ENCODE data around the gene TMEM252.

TMEM252 gene

DNA sequence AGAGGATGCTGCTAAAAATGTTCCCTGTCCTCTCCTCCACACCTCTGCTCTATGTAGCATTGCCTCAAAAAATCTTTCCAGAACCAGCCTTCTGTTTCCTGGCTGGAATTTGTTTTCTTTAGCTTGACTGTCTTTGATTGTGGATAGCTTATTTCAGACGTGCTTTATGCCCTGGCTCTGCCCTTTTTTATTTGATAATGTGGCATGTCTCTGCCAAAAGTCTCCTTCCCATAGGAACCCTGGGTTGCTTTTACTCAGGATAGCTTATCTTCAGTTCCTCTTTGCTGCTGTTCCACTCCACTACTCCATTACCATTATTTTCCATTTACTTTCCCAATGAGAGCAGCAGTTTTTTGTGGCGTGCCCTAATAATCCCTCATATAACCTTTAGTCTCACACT lies 885 bp upstream of the TMEM252 start:
- DNase-seq (ENCODE audit: low spot score): no peak

DNA sequence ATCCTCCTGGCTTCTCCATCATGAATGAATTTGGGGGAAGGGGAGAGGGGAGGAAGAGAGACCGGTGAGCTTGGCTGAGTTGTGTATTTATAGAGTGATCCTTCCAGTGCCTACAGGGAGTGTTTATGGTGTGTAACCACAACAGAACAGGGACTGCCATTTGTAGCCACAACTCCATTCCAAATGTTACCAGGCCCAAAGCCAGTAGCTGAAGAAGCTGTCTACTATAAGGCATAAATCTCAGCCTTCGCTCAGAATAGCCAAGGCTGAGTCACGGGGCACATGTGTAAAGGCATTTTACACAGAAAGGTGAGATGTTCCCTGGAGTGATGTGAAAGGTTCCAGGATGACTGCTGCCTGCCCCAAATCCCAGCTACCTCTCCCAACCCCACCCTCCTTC lies 2.5 kb downstream of the TMEM252 start:
- no peak for DNase-seq (ENCODE audit: low spot score)

DNA sequence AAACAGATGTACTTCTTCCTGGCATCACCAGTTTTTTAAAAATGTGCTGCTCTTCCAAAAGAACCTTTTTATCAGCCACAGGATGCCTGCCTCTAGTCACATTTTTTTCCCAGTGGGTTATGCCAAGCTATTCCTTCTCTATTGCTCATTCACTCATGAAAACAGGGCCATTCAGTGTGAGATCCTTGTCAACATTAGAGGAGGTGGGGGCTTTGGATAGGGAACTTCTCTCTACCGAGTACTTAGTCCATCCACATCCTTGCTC lies 3.1 kb downstream of the TMEM252 start:
- DNase-seq (ENCODE audit: low spot score): no peak

DNA sequence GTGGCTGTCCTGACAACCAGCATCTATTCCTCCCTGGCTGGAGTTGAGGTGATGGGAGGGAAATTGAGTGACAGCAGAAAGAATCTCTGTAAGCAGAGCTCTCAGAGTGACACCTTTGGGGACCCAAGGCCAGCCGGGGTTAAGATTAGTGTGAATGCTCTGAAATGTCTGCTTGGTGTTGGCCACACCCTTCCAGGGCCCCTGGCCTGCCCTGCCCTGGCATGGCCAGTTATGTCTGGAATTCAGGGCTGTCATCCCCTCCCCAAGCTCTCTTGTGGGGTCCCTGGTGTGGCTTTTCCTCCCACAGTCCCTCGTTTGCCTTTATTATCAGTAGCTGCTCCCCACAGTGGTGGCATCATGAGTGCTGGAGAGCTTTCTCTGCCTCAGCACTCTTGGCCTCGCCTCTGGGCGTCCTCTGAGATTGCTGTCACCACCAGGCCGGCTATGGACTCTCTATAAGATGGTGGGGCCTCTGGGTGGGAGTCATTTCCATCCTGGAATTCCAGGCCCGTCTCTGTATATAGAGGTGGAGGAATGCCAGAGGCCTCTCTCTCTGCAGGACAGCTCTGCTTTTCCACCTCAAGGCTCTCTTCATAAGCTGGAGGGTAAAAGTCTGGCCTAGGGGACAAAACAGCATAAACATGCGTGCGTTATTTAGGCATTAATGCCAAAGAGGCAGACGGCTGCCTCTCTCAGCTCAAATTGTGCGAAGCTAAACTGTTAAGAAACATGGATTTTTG lies 3.6 kb downstream of the TMEM252 start:
- DNase-seq (ENCODE audit: low spot score): no peak

DNA sequence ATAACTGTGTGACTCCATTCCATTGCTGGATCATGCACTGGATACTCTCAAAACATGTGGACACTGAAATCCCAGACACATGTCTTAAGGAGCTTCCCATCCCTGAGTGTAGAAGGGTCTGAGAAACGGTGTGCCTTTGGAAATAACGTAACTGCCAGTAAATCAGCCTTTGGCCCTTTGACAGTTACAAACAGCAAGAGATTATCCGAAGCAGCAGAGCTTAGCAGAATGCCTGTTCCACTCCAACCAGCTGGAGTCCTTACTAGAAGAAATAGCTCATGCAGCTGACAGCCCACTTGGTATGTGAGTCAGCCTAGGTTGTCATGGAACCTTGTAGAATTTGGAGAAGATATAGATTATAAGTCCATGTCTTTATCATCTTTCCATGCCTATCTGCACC lies 7.0 kb downstream of the TMEM252 start:
- DNase-seq (ENCODE audit: low spot score): no peak

DNA sequence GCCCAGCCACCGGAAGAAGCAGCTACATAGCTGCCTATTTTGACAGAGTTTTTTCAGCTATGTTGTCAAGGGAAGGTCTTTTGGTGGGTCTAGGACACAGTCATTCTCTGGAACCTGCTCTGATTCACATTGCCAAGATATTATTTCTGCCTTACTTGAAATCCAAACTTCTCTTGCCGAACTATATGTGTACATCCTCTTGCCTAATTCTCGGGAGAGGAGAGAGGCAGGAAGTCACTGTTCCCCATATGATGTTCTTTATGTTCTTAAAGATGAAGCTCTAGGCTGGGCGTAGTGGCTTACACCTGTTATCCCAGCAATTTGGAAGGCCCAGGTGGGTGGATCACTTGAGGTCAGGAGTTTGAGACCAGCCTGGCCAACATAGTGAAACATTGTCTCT lies 8.6 kb downstream of the TMEM252 start:
- DNase-seq (ENCODE audit: low spot score): no peak

DNA sequence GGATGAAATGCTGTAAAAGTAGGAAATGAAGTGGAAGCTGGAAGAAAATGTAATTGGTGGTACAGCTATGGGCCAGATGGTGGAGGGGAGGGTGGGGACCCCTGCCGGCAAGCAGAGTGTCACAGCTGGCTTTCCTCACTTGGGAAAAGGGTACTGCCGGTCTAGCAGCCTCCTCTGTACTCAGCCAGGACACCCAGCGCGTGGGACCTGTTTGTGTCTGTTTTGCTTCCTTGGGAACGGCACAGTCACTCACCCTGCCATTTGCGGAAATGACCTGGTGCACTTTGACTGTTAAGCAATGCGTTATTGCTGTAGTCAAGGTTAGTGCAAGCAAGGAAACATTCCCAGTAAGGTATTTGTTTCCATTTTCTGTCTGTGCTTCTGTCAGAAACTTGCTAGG lies 10.1 kb downstream of the TMEM252 start:
- peak; percentile 41 for DNase-seq (ENCODE audit: low spot score)

DNA sequence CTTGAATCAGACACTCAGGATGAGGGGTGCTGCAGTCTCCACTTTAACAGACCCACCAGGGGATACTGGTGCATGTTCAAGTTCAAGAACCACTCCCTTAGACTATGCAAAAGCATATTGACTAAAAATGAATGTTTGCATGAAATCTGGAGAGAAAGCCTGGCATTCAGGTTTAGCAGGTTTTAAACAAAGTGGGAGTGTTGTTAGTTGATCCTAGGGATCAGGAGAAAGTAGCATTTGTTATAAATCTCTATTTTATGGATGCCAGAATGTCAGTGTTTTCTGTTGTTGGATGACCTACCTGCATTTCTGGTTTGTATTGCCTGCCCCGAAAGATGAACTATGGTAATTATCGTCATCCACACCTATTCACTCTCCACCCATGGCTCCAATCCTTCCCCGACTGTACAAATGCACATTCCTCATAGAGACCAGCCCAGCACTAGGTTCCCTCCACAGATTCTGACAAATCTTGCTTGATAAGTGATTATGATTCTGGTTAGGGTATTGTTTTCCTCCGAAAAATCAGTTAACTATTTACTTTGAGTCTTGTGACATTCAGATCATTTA lies 17.2 kb downstream of the TMEM252 start:
- no peak for DNase-seq (ENCODE audit: low spot score)

DNA sequence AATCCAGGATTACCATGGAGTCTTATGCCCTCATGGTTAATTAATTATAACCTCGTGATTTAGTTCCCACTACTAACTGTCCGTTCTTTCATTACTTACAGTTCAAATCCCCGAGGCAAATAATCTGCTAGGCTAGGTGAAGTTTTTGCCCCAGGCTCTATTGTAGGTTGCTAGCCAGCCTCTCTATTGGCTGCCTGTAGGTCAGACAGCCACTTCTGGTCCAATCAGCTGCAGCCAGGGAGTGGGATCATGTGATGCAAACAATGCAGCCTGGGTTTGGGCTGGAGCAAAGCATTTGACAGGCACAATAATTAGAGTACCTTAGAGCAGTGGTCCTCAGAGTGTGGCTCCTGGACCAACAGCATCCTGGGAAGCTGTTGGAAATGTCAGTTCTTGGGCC lies 17.7 kb downstream of the TMEM252 start:
- no peak for DNase-seq (ENCODE audit: low spot score)

DNA sequence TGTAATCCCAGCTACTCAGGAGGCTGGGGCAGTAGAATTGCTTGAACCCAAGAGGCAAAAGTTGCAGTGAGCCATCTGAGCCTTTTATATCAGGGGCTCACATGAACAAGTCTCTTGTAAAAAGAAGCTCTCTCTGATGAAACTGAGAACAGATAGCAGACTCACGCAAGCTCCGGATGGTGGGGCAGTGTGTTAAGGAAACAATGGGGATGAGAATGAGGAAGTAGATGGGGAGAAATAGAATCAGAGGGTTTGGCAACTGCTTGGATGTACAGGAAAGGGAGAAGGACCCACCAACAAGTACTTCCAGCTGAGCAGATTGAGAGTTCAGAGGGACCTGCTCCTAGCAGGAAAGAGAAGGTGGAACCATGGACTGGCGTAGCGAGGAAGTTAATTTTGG lies 18.6 kb downstream of the TMEM252 start:
- DNase-seq (ENCODE audit: low spot score): no peak

DNA sequence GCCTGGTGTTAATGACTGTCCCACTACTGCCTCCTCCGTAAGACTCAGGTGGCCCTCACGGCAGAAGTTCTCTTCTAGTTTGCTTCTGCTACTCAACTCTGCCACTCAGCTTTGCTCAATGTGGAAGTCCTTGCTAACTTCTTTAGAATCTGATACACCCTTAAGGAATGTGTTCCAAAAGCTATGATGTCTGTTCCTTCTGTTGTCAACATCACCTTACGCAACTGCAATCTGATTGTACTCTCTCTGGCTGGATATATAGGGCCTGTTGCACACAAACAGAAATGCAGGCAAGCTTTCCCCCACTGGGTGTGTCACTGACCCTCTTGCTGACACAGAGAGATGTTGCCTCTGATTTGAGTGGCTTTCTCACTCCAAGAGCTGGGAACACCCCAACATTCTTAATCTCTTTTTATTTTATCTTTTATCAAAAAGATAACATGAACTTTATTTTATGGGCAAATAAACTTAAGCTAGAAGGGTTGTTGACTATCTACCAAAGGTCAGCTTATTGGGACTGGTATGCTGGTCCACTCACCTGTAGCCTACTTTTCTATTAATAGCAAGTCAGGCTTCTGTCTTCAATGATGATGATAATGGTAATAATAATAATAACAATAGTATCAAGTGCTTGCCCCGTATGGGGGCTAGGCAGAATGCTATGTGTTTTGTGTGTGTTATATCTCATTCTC lies 25.2 kb downstream of the TMEM252 start:
- no peak for DNase-seq (ENCODE audit: low spot score)

DNA sequence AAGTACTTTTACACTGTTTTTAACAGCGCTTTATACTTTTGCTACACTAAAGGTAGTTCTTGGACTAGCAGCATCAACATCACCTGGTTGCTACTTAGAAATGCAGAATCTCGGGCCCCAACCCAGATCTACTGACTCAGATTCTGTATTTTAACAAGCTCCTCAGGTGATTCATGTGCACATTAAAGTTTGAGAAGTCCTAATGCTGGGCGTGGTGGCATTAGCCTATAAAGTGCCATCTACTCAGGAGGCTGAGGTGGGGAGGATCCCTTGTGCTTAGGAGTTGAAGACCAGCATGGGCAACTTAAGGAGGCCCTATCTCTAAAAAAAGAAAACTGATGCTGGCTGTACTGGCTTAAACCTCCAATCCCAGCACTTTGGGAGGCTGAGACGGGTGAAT lies 26.7 kb downstream of the TMEM252 start:
- no peak for DNase-seq (ENCODE audit: low spot score)

DNA sequence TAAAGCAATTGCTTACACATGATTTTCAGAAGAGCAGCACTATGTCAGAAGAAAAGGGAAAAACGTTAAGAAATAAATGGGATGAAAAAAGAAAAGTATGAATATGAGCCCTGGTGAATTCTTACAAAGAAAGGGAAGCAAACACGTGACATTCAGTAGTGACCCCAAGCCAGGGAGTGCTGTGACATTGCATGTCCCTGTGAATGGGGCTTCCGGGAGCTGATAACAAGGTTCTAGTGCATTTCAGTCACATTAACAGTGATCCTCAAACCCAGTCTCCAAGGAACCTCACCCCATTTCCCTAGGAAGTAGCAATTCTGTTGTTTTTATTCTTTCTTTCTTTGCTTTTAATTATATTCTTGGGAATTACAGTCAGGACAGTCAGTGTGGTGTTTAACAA lies 27.3 kb downstream of the TMEM252 start:
- DNase-seq (ENCODE audit: low spot score): no peak

DNA sequence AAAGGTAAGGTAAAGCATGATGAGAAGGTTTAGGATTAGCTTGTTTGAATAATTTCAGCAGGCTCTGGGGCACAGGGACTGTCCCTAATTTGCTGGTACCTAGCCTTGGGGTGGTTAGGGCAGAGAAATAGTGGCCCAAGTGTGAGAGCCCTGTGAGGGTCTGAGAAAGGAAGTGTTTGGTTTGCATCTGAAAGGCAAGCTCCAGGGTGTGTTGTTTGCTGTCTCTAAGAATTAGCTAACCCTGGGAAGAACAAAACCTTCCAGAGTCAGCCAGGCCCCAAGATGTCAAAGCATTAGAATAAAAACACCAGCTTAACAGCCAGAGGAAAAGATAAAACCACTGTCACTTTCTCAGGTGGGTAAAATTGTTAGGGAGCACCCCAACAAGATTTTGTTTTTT lies 31.0 kb downstream of the TMEM252 start:
- no peak for DNase-seq (ENCODE audit: low spot score)

DNA sequence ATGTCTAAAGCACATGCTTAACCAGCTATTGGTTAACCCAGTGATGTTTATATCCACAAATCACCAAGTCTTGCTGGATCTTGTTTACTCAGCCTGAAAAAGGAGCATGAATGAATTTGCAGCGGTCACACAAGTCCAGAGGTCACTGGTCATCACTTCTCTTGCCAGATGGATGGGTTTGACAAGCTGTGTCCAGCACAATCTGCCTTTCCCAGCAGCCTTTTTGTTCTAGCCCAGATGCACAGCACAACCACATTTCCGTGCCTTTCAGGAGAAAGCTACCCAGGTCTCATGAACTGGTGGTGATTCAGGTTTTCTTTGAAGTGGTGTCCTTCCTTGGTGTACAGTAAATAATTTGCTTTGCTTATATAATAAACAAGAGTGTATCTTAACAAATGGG lies 32.1 kb downstream of the TMEM252 start:
- no peak for DNase-seq (ENCODE audit: low spot score)

DNA sequence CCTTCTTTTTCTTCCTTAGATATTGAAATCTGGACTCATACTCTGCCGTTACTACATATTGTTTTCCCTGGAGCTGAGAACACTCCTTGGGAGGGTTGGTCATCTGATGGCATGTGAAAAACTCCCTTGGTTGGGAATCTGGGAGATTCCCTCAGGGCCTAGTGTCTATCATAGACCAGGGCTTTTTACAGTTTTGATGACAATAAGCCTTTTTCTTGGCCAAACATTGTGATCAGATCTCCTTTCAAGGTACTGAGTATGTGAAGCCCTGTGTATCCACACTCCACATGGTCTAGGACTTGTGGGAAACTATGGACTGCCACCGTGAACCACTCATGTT lies 32.9 kb downstream of the TMEM252 start:
- no peak for DNase-seq (ENCODE audit: low spot score)

DNA sequence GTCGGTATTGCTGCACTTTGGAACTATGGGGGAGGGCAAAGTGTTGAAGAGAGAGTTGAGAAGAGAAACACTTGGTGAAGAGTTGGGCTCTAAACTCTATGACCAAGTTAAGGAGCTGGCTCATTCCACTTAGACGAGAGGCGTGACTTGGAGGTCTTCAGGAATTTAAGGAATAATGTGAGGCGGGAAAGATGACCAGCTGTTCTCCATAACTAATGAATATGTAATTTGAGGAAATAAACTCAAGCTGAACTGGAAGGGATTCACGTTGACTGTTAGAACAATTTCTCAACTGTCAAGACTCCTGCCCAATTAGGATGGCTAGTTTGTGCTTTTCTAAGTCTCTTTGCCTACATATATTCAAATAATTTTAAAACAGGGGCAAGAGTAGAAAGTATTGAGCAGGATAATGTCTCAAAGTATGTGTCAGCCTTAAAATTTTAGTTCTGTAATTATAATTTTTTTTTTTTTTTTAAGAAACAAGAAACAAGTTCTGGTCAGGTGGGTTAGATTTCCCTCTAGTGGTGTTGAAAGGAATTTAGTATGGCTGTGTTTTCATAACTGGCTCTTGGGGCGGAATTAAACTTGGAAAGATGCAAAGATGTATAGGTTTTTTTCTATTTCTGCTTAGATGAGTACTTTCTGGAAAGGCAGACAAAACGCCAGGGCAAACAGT lies 33.4 kb downstream of the TMEM252 start:
- DNase-seq (ENCODE audit: low spot score): peak; percentile 47

DNA sequence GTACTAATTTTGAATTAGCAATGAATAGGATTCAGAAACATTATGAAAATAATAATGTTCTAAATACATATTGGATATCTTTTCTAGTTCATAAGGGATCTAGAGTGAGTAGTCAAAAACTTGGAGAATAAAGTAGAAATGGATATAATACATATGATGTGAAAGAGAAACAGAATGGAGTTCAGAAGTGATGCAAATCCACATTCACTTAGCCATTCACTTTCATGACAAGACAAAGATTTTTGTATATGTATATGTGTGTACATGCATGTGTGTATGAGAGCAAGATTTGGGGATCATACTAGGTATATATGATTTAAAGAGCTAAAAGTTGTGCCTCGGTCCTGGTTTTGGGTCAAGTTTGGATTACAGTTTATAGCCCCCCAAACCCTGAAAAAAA lies 34.1 kb downstream of the TMEM252 start:
- DNase-seq (ENCODE audit: low spot score): no peak

DNA sequence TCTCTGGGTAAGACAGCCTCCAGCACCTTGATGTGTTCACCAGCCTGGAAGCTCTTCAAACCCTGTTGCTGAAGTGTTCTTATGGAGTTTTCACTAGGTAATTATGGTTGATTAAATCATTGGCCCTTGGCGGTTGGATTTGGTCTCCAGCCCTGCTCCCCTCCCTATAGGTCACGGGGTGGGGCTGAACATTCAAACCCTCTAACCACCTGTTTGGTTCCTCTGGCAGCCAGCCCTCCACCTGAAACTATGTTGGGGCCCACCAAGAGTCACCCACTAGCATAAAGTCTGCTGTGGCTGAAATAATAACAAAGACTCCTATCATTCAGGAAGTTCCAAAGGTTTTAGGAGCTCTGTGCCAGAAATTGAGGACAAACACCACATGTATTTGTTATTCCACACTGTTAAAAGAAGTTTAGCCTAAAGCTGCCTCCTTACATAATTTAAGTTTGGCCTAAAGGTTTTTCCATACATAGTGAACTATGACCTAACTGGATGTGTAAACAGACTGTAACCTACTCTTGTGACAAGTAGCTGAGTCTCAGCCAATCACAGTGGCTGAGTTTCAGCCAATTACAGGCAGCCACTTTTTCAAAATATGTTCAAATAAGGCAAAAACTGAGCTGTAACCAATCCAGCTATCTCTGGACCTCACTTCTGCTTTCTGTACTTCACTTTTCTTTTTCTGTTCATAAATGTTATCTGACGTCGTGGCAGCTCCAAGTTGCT lies 34.8 kb downstream of the TMEM252 start:
- no peak for DNase-seq (ENCODE audit: low spot score)

DNA sequence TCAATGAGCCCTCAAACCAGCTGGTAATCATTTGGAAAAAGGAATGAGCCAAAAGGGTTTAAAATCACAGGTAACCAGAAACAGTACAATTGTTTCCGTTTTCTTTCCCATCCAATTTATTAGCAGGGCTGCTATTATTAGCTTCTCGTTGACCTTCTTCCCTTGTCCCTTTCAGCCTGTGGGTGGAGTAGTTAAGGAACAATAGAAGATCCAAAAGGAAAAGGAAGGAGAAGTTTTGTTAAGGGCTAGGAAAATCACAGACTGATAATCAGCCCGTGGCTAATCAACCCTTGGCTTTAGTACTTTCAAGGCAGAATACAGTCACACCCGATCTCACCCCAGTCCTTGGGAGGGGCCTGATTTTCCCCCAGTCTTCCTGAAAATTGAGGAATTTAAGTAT lies 38.4 kb downstream of the TMEM252 start:
- no peak for DNase-seq (ENCODE audit: low spot score)

DNA sequence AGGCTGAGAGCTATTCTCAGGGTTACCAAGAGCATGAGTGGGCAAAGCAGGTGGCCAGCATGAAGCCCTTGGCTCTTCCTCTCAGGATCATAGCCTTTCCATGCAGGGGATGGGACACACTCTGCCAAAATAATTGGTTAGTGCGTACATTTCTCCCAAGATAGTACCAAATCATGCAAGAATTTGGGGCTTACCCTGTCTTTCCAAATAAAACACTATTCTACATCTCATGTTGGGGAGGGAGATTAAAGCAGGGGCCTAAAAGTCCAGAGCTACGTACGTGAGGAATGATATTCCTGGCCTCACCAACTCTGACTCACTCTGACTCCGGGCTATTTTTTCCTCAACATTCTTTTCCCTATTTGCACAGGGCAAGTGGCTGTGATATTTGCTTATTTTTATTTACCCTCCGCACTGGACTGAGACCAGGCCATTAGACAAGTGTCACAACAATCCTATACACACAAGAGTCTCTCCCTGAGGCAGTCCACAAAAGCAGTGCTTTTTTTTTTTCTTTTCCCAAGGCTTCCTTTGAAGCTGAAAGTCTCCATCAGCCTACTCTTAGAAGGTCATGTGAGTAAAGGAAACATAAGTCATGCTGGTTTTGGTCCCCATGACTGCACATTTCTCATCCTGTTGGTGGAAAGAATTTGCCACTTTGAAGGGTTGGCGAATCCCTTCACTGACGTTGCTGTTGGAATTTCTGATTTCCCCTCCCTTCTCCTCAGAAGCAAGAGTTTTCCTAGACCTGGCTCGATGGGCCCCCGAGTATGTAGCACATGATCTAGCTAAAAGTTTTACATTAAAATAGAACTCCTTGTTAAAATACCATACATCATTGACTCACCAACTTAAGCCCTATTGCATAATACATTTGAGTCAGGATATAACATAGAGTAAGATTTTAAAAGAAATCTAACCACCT lies 40.0 kb downstream of the TMEM252 start:
- no peak for DNase-seq (ENCODE audit: low spot score)

DNA sequence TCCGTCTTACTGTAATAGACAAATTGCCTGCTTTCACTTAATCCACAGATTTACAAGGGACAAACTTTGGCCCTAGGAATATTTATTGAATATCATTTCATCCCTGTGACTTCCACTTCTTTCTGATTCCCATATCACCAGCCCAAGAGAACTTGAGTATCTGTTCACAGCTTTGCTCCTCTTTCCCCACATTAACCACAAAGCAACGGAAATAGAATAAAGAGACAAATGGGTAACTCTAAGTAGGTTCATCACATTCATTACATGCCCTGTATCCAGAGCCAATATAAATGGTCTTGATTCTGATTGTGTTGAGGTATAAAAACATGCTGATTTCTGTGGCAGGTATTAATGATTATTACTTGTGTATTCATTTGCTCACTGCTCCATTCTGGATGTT lies 41.9 kb downstream of the TMEM252 start:
- no peak for DNase-seq (ENCODE audit: low spot score)

All from D341Med (cell line).